Keratinocyte (primary cell): ENCODE results near the gene DCAF7.

Experiments used
- CTCF ChIP-seq, 3 experiments: IDR thresholded peaks in 1 of 3; conservative IDR thresholded peaks in 1 of 3; optimal IDR thresholded peaks in 1 of 3; 2 replicates in 2 of 3; 3 replicates in 1 of 3; pipeline versions ENCODE3 to v1.5.1; 2011; ENCODE audit warnings: low read length in 3 of 3, mild to moderate bottlenecking in 3 of 3, moderate library complexity in 2 of 3, control low read depth in 1 of 3, inconsistent platforms in 1 of 3; ENCODE audit not compliant: insufficient read depth in 2 of 3; ENCODE audit errors: extremely low read depth in 1 of 3
- EZH2 ChIP-seq: IDR thresholded peaks from one replicate; pipeline ENCODE4 v1.6.1; 2012; ENCODE audit warnings: inconsistent platforms, mild to moderate bottlenecking, low read length, moderate library complexity

GRCh38 chr17:63552211-63552610 is 1.9 kb downstream of the DCAF7 start:
- no peak for TF ChIP-seq EZH2
- no peak for TF ChIP-seq CTCF (optimal IDR thresholded peaks at IDR 0.05 in 1 of 3, IDR thresholded peaks at IDR 0.05 in 1 of 3, conservative IDR thresholded peaks at IDR 0.05 in 1 of 3; ENCODE audit: extremely low read depth in 1 of 3, insufficient read depth in 2 of 3, low read length in 3 of 3)
